Coronary artery (tissue), 2 donors: Measurements from ENCODE around the gene ORM2.

Source experiments
- DNase-seq: peaks from one replicate; pipeline ENCODE4 v3.0.0-alpha.2; 2017; ENCODE audit warnings: low spot score
- H3K27ac ChIP-seq, 2 donors: fragments of 200-600 bp; sonication (generic); one replicate each; pipeline ENCODE4 v1.5.1; 2016 to 2019
- H3K4me3 ChIP-seq: fragments of 200-600 bp; sonication (generic); 2 replicates; pipeline ENCODE4 v1.5.1; 2016; ENCODE audit warnings: mild to moderate bottlenecking, moderate library complexity
- TF ChIP-seq, protein P1 (sequence below): fragments of 200-600 bp; sonication (generic); IDR thresholded peaks from one replicate; pipeline ENCODE4 v1.5.1; 2019; ENCODE audit warnings: antibody characterized with exemption

ORM2 gene

GRCh38 chr9:114376586-114377445 is 47.1 kb downstream of the ORM2 start:
- Histone ChIP-seq H3K27ac (no peak overlapping the region), H3K4me3 (no peak overlapping the region)
- DNase-seq: no peak
- TF ChIP-seq, protein P1, sequence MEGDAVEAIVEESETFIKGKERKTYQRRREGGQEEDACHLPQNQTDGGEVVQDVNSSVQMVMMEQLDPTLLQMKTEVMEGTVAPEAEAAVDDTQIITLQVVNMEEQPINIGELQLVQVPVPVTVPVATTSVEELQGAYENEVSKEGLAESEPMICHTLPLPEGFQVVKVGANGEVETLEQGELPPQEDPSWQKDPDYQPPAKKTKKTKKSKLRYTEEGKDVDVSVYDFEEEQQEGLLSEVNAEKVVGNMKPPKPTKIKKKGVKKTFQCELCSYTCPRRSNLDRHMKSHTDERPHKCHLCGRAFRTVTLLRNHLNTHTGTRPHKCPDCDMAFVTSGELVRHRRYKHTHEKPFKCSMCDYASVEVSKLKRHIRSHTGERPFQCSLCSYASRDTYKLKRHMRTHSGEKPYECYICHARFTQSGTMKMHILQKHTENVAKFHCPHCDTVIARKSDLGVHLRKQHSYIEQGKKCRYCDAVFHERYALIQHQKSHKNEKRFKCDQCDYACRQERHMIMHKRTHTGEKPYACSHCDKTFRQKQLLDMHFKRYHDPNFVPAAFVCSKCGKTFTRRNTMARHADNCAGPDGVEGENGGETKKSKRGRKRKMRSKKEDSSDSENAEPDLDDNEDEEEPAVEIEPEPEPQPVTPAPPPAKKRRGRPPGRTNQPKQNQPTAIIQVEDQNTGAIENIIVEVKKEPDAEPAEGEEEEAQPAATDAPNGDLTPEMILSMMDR: no peak

DNA sequence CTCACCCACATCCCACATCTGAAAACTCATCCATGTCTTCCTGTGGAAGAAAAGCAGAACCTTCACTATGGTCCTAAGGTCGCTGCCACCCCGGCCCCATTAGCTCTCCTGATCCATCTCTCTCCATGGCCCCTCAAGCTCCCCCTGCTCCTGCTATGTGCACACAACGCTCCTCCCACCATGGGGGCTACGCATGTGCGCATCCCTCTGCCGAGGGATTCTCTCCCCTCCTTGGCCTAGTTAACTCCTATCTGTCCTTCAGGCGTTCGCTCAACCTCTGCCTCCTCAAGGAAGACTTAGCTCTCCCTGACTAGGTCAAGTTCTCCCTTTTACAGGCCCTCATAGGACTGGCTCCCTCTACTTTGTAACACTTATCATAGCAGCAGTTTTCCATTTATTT is 48.3 kb downstream of the ORM2 start:
- TF ChIP-seq, protein P1: no peak
- Histone ChIP-seq H3K27ac (no peak overlapping the region), H3K4me3 (no peak overlapping the region)
- no peak for DNase-seq

- no peak for DNase-seq
- Histone ChIP-seq H3K4me3 (no peak overlapping the region), H3K27ac (no peak overlapping the region)
- TF ChIP-seq, protein P1: no peak
Measured at GRCh38 chr9:114378883-114379282, 49.2 kb downstream of the ORM2 start.
